Measurements from ENCODE around the gene DNAJC27.

DNAJC27 gene

GRCh38 chr2:24970483-24971285 is 1.1 kb downstream of the DNAJC27 start:
- peak; percentile 88 for DNase-seq

DNA sequence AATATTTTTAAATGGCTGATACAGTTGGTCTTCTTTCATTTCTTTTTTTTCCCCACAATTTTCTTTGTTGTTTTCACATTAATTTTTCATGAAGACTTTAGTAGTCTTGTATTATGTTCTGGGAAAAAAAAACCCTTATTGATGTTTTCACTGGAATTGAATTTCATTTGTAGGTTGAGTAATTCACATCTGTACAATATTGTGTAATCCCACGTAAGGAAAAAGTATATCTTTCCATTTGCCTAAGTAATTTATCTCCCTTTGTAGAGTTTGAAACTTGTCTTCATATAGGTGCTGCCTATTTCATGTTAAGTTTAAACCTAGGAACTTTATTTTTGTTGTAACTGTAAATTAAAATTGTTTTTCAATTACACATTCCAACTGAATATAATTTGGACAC is 2.0 kb downstream of the DNAJC27 start:
- no peak for DNase-seq

DNA sequence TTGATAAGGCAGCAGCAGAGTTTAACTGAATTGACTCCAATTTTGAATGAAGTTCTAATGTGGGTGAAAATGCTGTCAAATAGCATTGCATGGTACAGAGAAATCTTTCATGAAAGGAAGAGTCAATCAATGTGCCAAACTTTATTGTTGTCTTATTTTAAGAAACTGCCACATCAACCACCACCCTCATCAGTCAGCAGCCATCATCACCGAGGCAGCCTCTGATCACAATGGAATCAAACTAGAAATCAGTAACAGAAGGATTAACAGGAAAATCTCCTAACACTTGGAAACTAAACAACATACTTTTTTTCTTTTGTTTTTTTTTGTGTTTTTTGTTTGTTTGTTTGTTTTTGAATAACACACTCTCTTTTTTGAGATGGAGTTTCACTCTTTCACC is 9.9 kb downstream of the DNAJC27 start:
- no peak for DNase-seq

DNA sequence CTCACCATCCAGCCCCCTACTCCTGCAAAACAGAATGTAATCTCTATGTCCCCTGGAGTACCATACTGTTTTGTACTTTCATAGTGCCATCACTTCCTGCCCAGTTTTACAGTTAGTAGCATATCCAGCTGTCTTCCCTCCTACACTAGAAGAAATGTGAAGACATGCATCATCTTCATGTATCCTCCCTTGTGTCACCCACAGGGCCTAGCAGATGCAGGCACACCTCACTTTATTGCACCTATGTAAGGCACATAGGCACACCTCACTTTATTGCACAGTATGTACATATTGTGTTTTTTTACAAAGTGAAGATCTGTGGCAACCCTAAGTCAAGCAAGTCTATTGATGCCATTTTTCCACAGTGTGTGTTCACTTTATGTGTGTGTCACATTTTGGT is 12.0 kb downstream of the DNAJC27 start:
- no peak for DNase-seq

- no peak for DNase-seq
Observed at GRCh38 chr2:24958411-24958935, 13.3 kb downstream of the DNAJC27 start.

DNA sequence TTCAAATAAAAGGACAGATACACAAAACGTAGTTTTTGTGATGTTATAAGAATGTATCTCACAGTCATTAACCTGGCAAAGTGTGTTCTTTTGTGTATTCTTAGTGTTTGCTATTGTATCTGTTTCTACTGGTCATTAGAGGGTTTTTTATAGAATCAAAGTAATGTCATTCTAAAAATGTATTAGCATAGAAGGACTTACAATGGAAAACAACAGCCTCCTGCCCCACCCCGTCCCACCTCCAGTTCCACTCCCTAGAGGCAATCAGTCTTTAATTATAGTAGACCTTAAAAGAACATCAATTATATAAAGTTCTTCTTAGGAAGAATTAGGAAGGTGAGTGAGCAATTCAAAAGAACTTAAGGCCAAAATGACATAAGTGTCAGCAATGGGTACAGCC is 13.8 kb downstream of the DNAJC27 start:
- DNase-seq = no peak

DNA sequence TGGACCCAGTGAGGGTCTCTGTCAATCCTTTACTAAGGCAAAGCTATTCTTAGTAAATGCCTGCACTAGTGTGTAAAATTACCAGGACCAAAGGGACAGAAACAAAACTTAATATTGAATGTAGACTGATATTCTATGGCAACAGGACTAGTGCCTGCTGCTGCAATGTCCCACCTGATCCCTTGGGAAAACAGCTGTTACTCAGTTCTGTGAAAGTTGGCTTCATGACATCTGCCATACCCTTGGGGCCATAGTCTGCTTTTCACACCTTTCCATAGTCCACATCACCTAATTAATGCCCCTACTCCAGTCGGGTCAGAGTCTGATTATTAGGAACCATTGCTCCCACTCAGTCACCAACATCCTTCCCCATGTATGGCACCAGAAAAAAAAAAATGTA is 14.5 kb downstream of the DNAJC27 start:
- no peak for DNase-seq

GRCh38 chr2:24955921-24956320 is 15.8 kb downstream of the DNAJC27 start:
- DNase-seq = no peak

DNA sequence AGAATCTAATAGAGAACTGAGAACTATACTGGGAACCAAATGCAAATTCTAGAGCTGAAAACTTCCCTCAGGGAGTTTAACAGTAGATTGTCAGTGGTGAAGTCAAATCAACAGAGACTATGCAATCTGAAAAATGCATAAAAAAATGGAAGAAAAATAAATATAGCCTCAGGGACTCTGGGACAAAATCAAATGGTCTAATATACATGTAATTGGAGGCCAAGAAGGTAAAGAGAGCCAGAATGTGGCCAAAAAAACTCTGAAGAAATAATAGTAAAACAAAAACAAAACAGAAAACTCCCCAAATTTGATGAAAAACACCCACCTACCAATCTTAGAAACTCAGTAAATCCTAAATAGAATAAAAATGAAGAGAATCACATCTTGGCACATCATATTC is 16.5 kb downstream of the DNAJC27 start:
- no peak for DNase-seq

- DNase-seq = no peak
Observed at GRCh38 chr2:24950102-24950501, 21.7 kb downstream of the DNAJC27 start.

DNA sequence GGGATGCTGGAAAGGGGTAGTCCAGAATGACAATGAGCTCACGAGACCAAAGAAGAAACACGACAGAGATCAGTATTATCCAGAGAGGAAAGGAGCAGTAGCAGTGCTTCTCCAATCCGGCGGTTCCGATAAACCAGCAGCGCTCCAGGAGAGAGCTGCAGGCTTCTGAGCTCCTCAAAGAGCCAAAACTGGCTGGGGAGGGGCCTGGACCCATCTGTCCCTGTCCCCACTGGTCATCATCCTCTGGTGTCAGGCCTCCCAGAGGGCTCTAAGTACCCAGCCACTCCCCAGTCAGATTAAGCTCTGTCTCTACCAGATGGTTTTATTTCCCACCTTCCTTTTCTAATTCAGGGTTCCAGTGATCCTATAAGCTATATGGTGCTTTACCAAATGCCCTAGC is 23.2 kb downstream of the DNAJC27 start:
- DNase-seq = no peak

GRCh38 chr2:24947561-24948157 is 24.1 kb downstream of the DNAJC27 start:
- no peak for DNase-seq

DNA sequence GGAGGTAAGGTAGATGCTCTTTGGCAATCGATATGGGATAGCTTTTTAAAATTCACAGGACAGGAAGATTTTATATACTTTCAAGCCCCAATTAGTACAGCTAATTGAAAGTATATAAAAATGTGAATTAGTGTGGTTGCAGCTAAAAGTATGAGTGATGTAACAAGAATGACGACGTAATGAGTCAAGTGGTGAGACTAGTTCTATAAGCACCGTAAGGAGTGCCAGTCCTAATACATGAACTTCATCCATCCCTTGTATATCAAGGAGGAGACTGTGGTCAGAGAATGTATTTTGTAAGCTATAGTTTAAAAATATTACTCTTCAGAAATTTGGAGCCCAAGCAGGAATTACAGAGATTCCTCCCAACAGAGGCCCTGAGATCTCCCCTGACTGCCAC is 25.8 kb downstream of the DNAJC27 start:
- DNase-seq = no peak

DNA sequence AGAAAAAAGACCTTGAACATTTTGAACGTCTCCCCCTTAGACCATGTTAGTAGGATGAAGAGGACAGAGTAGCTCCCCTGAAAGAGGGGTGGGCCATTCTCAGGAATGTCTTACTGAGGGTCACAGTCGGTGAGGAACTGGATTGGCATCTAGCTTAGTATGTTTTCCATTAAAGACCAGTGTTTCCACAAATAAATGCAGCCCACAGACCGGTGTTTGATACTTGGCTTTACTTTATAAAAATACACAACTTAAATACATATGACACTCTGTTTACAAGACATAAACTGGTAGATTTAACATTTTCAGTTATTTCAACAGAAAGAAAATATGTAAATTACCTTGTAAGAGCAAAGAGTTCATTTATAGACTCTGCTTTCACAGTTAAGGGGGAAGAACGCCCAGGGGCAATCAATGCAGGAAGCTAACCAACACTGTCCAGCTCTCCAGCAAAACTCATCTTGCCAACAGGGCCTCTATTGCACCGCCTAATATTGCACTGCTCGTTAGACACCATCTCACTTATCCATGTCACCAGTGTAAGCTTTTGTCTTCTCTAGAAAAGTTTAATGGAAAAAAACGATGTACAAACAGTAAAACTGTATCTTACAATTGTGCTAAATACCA is 28.2 kb downstream of the DNAJC27 start:
- no peak for DNase-seq

- DNase-seq = no peak
Observed at GRCh38 chr2:24939353-24939752, 32.4 kb downstream of the DNAJC27 start.

- DNase-seq = no peak
Observed at GRCh38 chr2:24937236-24937635, 34.5 kb downstream of the DNAJC27 start.

GRCh38 chr2:24935145-24935544 is 36.6 kb downstream of the DNAJC27 start:
- DNase-seq = no peak

- DNase-seq = no peak
Observed at GRCh38 chr2:24932715-24933114, 39.0 kb downstream of the DNAJC27 start.

- DNase-seq = no peak
Observed at GRCh38 chr2:24930768-24931167, 41.0 kb downstream of the DNAJC27 start.

- DNase-seq = no peak
Observed at GRCh38 chr2:24929230-24929629, 42.5 kb downstream of the DNAJC27 start.

- no peak for DNase-seq
Observed at GRCh38 chr2:24928036-24928435, 43.7 kb downstream of the DNAJC27 start.

DNA sequence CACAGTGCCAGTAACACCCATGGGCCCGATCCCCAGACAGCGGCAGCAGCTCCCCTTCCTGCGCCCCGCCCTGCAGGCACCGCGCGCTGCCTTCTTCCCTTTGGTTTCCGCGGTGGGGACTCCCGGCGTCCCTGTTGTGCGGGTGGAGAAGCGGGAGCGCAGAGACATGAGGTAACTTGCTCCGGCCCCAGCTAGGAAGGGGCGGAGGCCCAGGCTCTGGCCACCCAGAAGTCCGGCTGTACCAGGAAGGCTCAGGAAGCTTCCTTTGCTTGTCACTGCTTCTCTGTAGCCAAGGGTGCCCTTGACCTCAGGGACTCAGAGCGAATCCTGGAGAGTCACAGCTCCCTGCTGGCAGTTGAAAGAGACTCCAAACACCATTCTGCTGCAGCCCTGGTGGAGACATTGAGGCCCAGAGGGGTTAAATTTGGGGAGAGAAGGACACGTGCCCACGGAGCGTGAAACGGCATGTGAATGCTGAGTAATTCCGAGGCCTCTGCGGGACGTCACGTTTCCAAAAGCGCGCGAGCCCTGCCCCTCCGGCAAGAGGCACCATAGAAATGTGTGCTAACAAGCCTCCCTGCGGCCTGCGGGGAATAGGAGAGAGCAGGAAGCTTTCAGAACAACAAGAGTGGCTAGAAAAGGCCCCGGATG is 45.0 kb downstream of the DNAJC27 start:
- DNase-seq = peak; percentile 71

GRCh38 chr2:24926220-24926601 is 45.5 kb downstream of the DNAJC27 start:
- DNase-seq = no peak

GRCh38 chr2:24925815-24926214 is 45.9 kb downstream of the DNAJC27 start:
- DNase-seq = no peak

Data from eye (tissue), 1 donor.